ENCODE data around the gene DAPK1. TPM values are rescaled to one million over a fixed set of nuclear protein-coding genes. Genes with fewer than 3 reads are reported as not detected.

Gene DAPK1
- total RNA-seq: 1 to 10 TPM; 1.6 to 1.9 TPM

GRCh38 chr9:87497604-87498045 lies at the start of gene DAPK1:
Gene DAPK1 (plus strand): TSS chr9:87497867. CDS start chr9:87499078, 1,211 bp downstream.
- no peak within 1 kb of the TSS for H3K27ac Mint-ChIP-seq
- peak within 1 kb of the TSS; percentile 34 for H3K4me3 Mint-ChIP-seq
- peaks cover 15% of the 10 kb centered on the region for H3K4me1 Mint-ChIP-seq
- DNase-seq: peak; percentile 27
- H3K9me3 Mint-ChIP-seq: no peaks in the 10 kb centered on the region
- no peaks in the 10 kb centered on the region for H3K36me3 Mint-ChIP-seq
- H3K27me3 Mint-ChIP-seq: peaks cover 62% of the 10 kb centered on the region

- Mint-ChIP-seq H3K4me3 (no peak overlapping the region), H3K36me3 (no peaks in the 10 kb centered on the region), H3K27me3 (peaks cover 9% of the 10 kb centered on the region), H3K27ac (no peak overlapping the region), H3K9me3 (peaks cover 10% of the 10 kb centered on the region), H3K4me1 (no peaks in the 10 kb centered on the region)
- no peak for DNase-seq
Observed at GRCh38 chr9:87451149-87451548, 46.5 kb upstream of the DAPK1 start.

GRCh38 chr9:87455407-87455806 lies 42.3 kb upstream of the DAPK1 start:
- no peak overlapping the region for H3K4me3 Mint-ChIP-seq
- no peaks in the 10 kb centered on the region for H3K4me1 Mint-ChIP-seq
- H3K9me3 Mint-ChIP-seq: peaks cover 16% of the 10 kb centered on the region
- peaks cover 14% of the 10 kb centered on the region for H3K27me3 Mint-ChIP-seq
- H3K27ac Mint-ChIP-seq: no peak overlapping the region
- no peak for DNase-seq
- H3K36me3 Mint-ChIP-seq: no peaks in the 10 kb centered on the region

GRCh38 chr9:87461256-87461655 lies 36.4 kb upstream of the DAPK1 start:
- H3K27ac Mint-ChIP-seq: no peak overlapping the region
- peaks cover 9% of the 10 kb centered on the region for H3K4me1 Mint-ChIP-seq
- H3K9me3 Mint-ChIP-seq: peaks cover 4% of the 10 kb centered on the region
- no peaks in the 10 kb centered on the region for H3K36me3 Mint-ChIP-seq
- H3K27me3 Mint-ChIP-seq: peaks cover 5% of the 10 kb centered on the region
- no peak overlapping the region for H3K4me3 Mint-ChIP-seq
- DNase-seq: no peak

GRCh38 chr9:87464110-87464991 lies 33.3 kb upstream of the DAPK1 start:
- peak; percentile 9 for DNase-seq

GRCh38 chr9:87464992-87465378 lies 32.7 kb upstream of the DAPK1 start:
- H3K4me1 Mint-ChIP-seq: peaks cover 9% of the 10 kb centered on the region
- peak overlapping the region; percentile 67 for H3K27ac Mint-ChIP-seq
- no peak for DNase-seq
- no peaks in the 10 kb centered on the region for H3K9me3 Mint-ChIP-seq
- peaks cover under 1% of the 10 kb centered on the region for H3K27me3 Mint-ChIP-seq
- H3K36me3 Mint-ChIP-seq: no peaks in the 10 kb centered on the region
- H3K4me3 Mint-ChIP-seq: no peak overlapping the region

More at GRCh38 chr9:87464110-87464991, 33.3 kb upstream of the DAPK1 start:
- H3K27me3 Mint-ChIP-seq: no peaks in the 10 kb centered on the region
- no peak overlapping the region for H3K4me3 Mint-ChIP-seq
- H3K9me3 Mint-ChIP-seq: no peaks in the 10 kb centered on the region
- peaks cover 9% of the 10 kb centered on the region for H3K4me1 Mint-ChIP-seq
- peak overlapping the region; percentile 67 for H3K27ac Mint-ChIP-seq
- H3K36me3 Mint-ChIP-seq: no peaks in the 10 kb centered on the region

- no peak for DNase-seq
- Mint-ChIP-seq H3K4me3 (no peak overlapping the region), H3K27ac (no peak overlapping the region), H3K4me1 (peaks cover 9% of the 10 kb centered on the region), H3K36me3 (no peaks in the 10 kb centered on the region), H3K27me3 (peaks cover 6% of the 10 kb centered on the region), H3K9me3 (no peaks in the 10 kb centered on the region)
Observed at GRCh38 chr9:87465816-87466215, 31.9 kb upstream of the DAPK1 start.

- no peaks in the 10 kb centered on the region for H3K36me3 Mint-ChIP-seq
- peaks cover 9% of the 10 kb centered on the region for H3K4me1 Mint-ChIP-seq
- no peak for DNase-seq
- no peak overlapping the region for H3K4me3 Mint-ChIP-seq
- peaks cover 6% of the 10 kb centered on the region for H3K27me3 Mint-ChIP-seq
- H3K9me3 Mint-ChIP-seq: no peaks in the 10 kb centered on the region
- no peak overlapping the region for H3K27ac Mint-ChIP-seq
Observed at GRCh38 chr9:87467187-87467586, 30.5 kb upstream of the DAPK1 start.

GRCh38 chr9:87469793-87470465 lies 27.7 kb upstream of the DAPK1 start:
- Mint-ChIP-seq H3K27me3 (peaks cover 6% of the 10 kb centered on the region), H3K36me3 (no peaks in the 10 kb centered on the region), H3K4me1 (peaks cover under 1% of the 10 kb centered on the region), H3K9me3 (no peaks in the 10 kb centered on the region), H3K27ac (no peak overlapping the region), H3K4me3 (no peak overlapping the region)
- no peak for DNase-seq

- H3K27ac Mint-ChIP-seq: no peak overlapping the region
- peaks cover 6% of the 10 kb centered on the region for H3K27me3 Mint-ChIP-seq
- no peaks in the 10 kb centered on the region for H3K9me3 Mint-ChIP-seq
- no peak overlapping the region for H3K4me3 Mint-ChIP-seq
- peaks cover 7% of the 10 kb centered on the region for H3K4me1 Mint-ChIP-seq
- H3K36me3 Mint-ChIP-seq: no peaks in the 10 kb centered on the region
- DNase-seq: no peak
Observed at GRCh38 chr9:87471746-87472145, 25.9 kb upstream of the DAPK1 start.

GRCh38 chr9:87475463-87475862 lies 22.2 kb upstream of the DAPK1 start:
- Mint-ChIP-seq H3K36me3 (no peaks in the 10 kb centered on the region), H3K9me3 (no peaks in the 10 kb centered on the region), H3K27ac (no peak overlapping the region), H3K4me3 (no peak overlapping the region), H3K4me1 (peaks cover 12% of the 10 kb centered on the region), H3K27me3 (peaks cover 1% of the 10 kb centered on the region)
- no peak for DNase-seq

GRCh38 chr9:87478226-87478992 lies 19.3 kb upstream of the DAPK1 start:
- peaks cover 12% of the 10 kb centered on the region for H3K4me1 Mint-ChIP-seq
- H3K9me3 Mint-ChIP-seq: no peaks in the 10 kb centered on the region

GRCh38 chr9:87479801-87480201 lies 17.9 kb upstream of the DAPK1 start:
- DNase-seq: no peak

More at GRCh38 chr9:87478226-87478992, 19.3 kb upstream of the DAPK1 start:
- Mint-ChIP-seq H3K4me3 (no peak overlapping the region), H3K36me3 (no peaks in the 10 kb centered on the region), H3K27me3 (no peaks in the 10 kb centered on the region), H3K27ac (no peak overlapping the region)
- DNase-seq: no peak

GRCh38 chr9:87481890-87482855 lies 15.5 kb upstream of the DAPK1 start:
- Mint-ChIP-seq H3K4me1 (peaks cover 5% of the 10 kb centered on the region), H3K27me3 (no peaks in the 10 kb centered on the region), H3K27ac (no peak overlapping the region), H3K9me3 (no peaks in the 10 kb centered on the region), H3K4me3 (no peak overlapping the region), H3K36me3 (no peaks in the 10 kb centered on the region)
- no peak for DNase-seq

More at GRCh38 chr9:87479801-87480201, 17.9 kb upstream of the DAPK1 start:
- Mint-ChIP-seq H3K9me3 (no peaks in the 10 kb centered on the region), H3K27ac (no peak overlapping the region), H3K4me1 (peaks cover 12% of the 10 kb centered on the region), H3K27me3 (no peaks in the 10 kb centered on the region), H3K4me3 (no peak overlapping the region), H3K36me3 (no peaks in the 10 kb centered on the region)
